Measurements from ENCODE around the gene SYNE4.
"Not testable (repeated sequence)": the region's sequence is repeated elsewhere in the genome, so short reads cannot be mapped to it uniquely, and the experiment has no call there.

The SYNE4 gene

DNA sequence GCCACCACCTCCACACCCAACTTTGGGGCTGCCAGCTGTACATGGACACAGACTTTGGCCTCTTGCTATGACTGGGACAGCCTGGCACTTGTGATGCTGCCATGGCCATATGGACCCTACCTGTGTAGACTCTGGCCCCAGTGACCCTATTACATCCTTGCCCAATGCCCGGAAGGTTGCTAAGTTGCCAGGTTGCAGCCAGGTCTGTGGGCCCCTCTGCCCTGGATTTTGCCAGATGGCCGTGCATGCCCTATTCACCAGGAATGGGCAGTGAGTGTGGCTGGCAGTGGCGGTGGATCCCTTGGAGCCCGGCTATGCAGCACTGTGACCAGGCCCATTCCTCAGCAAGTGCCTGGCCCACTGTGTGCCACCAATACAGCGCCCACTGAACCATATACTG is 22.5 kb downstream of the SYNE4 start:
- no peaks in the 10 kb centered on the region for H3K4me1 ChIP-seq (ENCODE audit: insufficient read depth, poor library complexity, severe bottlenecking)
- TF ChIP-seq, protein P1, sequence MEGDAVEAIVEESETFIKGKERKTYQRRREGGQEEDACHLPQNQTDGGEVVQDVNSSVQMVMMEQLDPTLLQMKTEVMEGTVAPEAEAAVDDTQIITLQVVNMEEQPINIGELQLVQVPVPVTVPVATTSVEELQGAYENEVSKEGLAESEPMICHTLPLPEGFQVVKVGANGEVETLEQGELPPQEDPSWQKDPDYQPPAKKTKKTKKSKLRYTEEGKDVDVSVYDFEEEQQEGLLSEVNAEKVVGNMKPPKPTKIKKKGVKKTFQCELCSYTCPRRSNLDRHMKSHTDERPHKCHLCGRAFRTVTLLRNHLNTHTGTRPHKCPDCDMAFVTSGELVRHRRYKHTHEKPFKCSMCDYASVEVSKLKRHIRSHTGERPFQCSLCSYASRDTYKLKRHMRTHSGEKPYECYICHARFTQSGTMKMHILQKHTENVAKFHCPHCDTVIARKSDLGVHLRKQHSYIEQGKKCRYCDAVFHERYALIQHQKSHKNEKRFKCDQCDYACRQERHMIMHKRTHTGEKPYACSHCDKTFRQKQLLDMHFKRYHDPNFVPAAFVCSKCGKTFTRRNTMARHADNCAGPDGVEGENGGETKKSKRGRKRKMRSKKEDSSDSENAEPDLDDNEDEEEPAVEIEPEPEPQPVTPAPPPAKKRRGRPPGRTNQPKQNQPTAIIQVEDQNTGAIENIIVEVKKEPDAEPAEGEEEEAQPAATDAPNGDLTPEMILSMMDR (IDR thresholded peaks at IDR 0.05; ENCODE audit: poor library complexity, severe bottlenecking): no peak
- no peaks in the 10 kb centered on the region for H3K9me3 ChIP-seq (ENCODE audit: severe bottlenecking)
- DNase-seq (ENCODE audit: low spot score) (no peak), ATAC-seq (ENCODE audit: low read depth) (no peak)
- H3K27me3 ChIP-seq (ENCODE audit: insufficient read depth, poor library complexity, severe bottlenecking): peaks cover 11% of the 10 kb centered on the region
- H3K36me3 ChIP-seq (ENCODE audit: low read depth): no peaks in the 10 kb centered on the region
- H3K4me3 ChIP-seq (ENCODE audit: severe bottlenecking): no peak overlapping the region
- no peak overlapping the region for H3K27ac ChIP-seq (ENCODE audit: poor library complexity, severe bottlenecking)

DNA sequence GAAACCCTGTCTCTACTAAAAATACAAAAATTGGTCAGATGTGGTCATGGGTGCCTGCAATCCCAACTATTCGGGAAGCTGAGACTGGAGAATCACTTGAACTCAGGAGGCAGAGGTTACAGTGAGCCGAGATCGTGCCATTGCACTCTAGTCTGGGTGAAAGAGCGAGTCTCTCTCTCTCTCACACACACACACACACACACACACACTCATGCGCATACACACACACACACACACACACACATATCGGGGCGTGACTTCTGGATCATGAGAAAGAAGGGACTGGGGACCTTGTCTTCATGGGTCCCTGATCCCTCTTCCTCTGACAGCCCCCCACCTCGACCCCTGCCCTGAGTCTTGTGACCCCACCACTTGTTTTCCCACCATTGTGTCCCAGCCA is 25.4 kb downstream of the SYNE4 start:
- no peak overlapping the region for H3K27ac ChIP-seq (ENCODE audit: poor library complexity, severe bottlenecking)
- H3K27me3 ChIP-seq (ENCODE audit: insufficient read depth, poor library complexity, severe bottlenecking): peaks cover 11% of the 10 kb centered on the region
- H3K4me1 ChIP-seq (ENCODE audit: insufficient read depth, poor library complexity, severe bottlenecking): no peaks in the 10 kb centered on the region
- ATAC-seq (ENCODE audit: low read depth) (no peak), DNase-seq (ENCODE audit: low spot score) (no peak)
- TF ChIP-seq, protein P1 (IDR thresholded peaks at IDR 0.05; ENCODE audit: poor library complexity, severe bottlenecking): no peak
- no peak overlapping the region for H3K4me3 ChIP-seq (ENCODE audit: severe bottlenecking)
- H3K36me3 ChIP-seq (ENCODE audit: low read depth): no peaks in the 10 kb centered on the region
- no peaks in the 10 kb centered on the region for H3K9me3 ChIP-seq (ENCODE audit: severe bottlenecking)

DNA sequence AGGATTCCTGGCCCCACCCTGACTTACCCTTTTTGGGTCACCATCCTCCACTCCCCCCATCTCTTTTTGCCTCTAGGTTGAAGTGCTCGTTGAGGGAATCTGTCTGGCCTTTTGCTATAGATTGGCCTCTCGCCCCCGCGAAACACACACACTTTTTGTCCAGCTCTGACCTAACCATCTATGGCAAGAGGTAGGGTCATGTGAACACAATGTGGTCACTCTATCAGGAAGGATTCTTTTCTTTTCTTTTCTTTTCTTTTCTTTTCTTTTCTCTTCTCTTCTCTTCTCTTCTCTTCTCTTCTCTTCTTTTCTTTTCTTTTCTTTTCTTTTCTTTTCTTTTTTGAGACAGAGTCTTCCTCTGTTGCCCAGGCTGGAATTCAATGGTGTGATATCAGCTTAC is 27.6 kb downstream of the SYNE4 start:
- not testable (repeated sequence) for H3K27me3 ChIP-seq (ENCODE audit: insufficient read depth, poor library complexity, severe bottlenecking)

DNA sequence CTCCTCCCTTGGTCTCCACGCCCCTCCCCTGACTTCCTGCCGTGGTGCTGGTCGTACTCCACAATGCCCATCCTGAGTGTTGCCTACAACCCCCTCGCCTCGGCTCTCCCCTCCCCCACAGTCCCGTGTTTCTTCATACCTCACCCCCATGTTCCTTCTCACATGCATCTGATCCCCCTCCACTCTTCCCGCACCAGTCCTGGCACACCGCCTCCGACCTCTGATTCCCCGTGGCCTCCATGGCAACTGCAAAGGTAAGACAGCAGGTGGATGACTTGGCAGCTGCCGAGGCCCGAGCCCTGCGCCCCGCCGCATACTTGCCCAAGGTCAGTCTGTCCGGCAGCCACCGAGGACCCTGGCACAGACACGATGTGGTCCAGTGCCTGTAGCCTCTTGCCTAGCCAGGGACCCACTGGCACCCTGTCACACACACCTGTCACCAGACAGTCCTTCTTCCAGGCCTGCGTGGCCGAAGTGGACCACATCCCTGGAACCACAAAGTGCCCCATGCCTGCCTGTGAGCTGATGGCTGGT is 29.7 kb downstream of the SYNE4 start:
- TF ChIP-seq, protein P1 (IDR thresholded peaks at IDR 0.05; ENCODE audit: poor library complexity, severe bottlenecking): no peak
- no peaks in the 10 kb centered on the region for H3K4me1 ChIP-seq (ENCODE audit: insufficient read depth, poor library complexity, severe bottlenecking)
- no peaks in the 10 kb centered on the region for H3K27me3 ChIP-seq (ENCODE audit: insufficient read depth, poor library complexity, severe bottlenecking)
- H3K27ac ChIP-seq (ENCODE audit: poor library complexity, severe bottlenecking): no peak overlapping the region
- H3K9me3 ChIP-seq (ENCODE audit: severe bottlenecking): no peaks in the 10 kb centered on the region
- DNase-seq (ENCODE audit: low spot score): no peak
- no peak for ATAC-seq (ENCODE audit: low read depth)
- H3K36me3 ChIP-seq (ENCODE audit: low read depth): no peaks in the 10 kb centered on the region
- no peak overlapping the region for H3K4me3 ChIP-seq (ENCODE audit: severe bottlenecking)

More for the DNA sequence above, 27.6 kb downstream of the SYNE4 start:
- not testable (repeated sequence) for H3K9me3 ChIP-seq (ENCODE audit: severe bottlenecking); H3K36me3 ChIP-seq (ENCODE audit: low read depth); H3K4me3 ChIP-seq (ENCODE audit: severe bottlenecking); ATAC-seq (ENCODE audit: low read depth); H3K27ac ChIP-seq (ENCODE audit: poor library complexity, severe bottlenecking); DNase-seq (ENCODE audit: low spot score); H3K4me1 ChIP-seq (ENCODE audit: insufficient read depth, poor library complexity, severe bottlenecking)

DNA sequence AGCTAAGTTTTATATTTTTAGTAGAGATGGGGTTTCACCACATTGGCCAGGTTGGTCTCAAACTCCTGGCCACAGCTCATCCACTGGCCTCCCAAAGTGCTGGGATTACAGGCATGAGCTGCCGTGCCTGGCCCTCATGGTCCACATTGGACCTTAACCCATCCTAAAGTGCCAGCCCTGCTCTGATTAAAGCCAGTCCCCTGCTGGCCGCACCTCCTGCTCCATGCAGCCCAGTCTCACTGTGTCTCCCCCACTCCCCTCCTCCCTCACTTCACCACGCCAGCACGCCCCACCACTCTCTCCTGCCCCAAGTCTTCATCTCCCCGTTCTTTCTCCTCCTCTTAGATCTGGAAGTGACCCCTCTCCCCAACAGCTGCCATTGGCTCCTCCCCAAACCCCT is 30.3 kb downstream of the SYNE4 start:
- Histone ChIP-seq H3K4me3 (ENCODE audit: severe bottlenecking) (no peak overlapping the region), H3K36me3 (ENCODE audit: low read depth) (no peaks in the 10 kb centered on the region), H3K9me3 (ENCODE audit: severe bottlenecking) (no peaks in the 10 kb centered on the region), H3K27me3 (ENCODE audit: insufficient read depth, poor library complexity, severe bottlenecking) (no peaks in the 10 kb centered on the region), H3K4me1 (ENCODE audit: insufficient read depth, poor library complexity, severe bottlenecking) (no peaks in the 10 kb centered on the region), H3K27ac (ENCODE audit: poor library complexity, severe bottlenecking) (no peak overlapping the region)
- ATAC-seq (ENCODE audit: low read depth) (0 out of 3 replicates have a peak, but pooled peaks have one; percentile 10), DNase-seq (ENCODE audit: low spot score) (no peak)
- TF ChIP-seq, protein P1 (IDR thresholded peaks at IDR 0.05; ENCODE audit: poor library complexity, severe bottlenecking): no peak
